Measurements from ENCODE around the gene SPEF2.

SPEF2 gene

GRCh38 chr5:35735718-35736117 lies 118.1 kb downstream of the SPEF2 start:
- DNase-seq: no peak

GRCh38 chr5:35736280-35736679 lies 118.6 kb downstream of the SPEF2 start:
- DNase-seq: peak; percentile 4 to 15

GRCh38 chr5:35741126-35741716 lies 123.6 kb downstream of the SPEF2 start:
- no peak for DNase-seq

GRCh38 chr5:35741971-35742370 lies 124.3 kb downstream of the SPEF2 start:
- no peak for DNase-seq

- DNase-seq: no peak
These were observed 126.0 kb downstream of the SPEF2 start for GRCh38 chr5:35743644-35744043.

GRCh38 chr5:35745193-35745592 lies 127.5 kb downstream of the SPEF2 start:
- no peak for DNase-seq

GRCh38 chr5:35745660-35746059 lies 128.0 kb downstream of the SPEF2 start:
- DNase-seq: no peak

- no peak for DNase-seq
These were observed 134.3 kb downstream of the SPEF2 start for GRCh38 chr5:35752012-35752411.

GRCh38 chr5:35753500-35753899 lies 135.8 kb downstream of the SPEF2 start:
- DNase-seq: no peak

- no peak for DNase-seq
These were observed 136.8 kb downstream of the SPEF2 start for GRCh38 chr5:35754481-35754880.

GRCh38 chr5:35755966-35756365 lies 138.3 kb downstream of the SPEF2 start:
- no peak for DNase-seq

- DNase-seq: no peak
These were observed 140.6 kb downstream of the SPEF2 start for GRCh38 chr5:35758151-35758724.

- DNase-seq: no peak
These were observed 143.9 kb downstream of the SPEF2 start for GRCh38 chr5:35761541-35761940.

GRCh38 chr5:35762368-35762767 lies 144.7 kb downstream of the SPEF2 start:
- no peak for DNase-seq

GRCh38 chr5:35765921-35766320 lies 148.3 kb downstream of the SPEF2 start:
- no peak for DNase-seq

GRCh38 chr5:35771300-35771699 lies 153.6 kb downstream of the SPEF2 start:
- no peak for DNase-seq

GRCh38 chr5:35771839-35772238 lies 154.2 kb downstream of the SPEF2 start:
- DNase-seq: no peak

- DNase-seq: no peak
These were observed 156.3 kb downstream of the SPEF2 start for GRCh38 chr5:35773967-35774366.

- no peak for DNase-seq
These were observed 159.1 kb downstream of the SPEF2 start for GRCh38 chr5:35776757-35777156.

- peak; percentile 72 to 80 for DNase-seq
These were observed 159.9 kb downstream of the SPEF2 start for GRCh38 chr5:35777358-35778087.

GRCh38 chr5:35778259-35778769 lies 160.7 kb downstream of the SPEF2 start:
- DNase-seq: no peak

GRCh38 chr5:35780236-35780635 lies 162.6 kb downstream of the SPEF2 start:
- DNase-seq: no peak

GRCh38 chr5:35781181-35781790 lies 163.6 kb downstream of the SPEF2 start:
- no peak for DNase-seq

GRCh38 chr5:35783551-35783950 lies 165.9 kb downstream of the SPEF2 start:
- DNase-seq: no peak
